ENCODE data around the gene KIF1A. TPM values are rescaled to one million over a fixed set of nuclear protein-coding genes. Genes with fewer than 3 reads are reported as not detected.

KIF1A gene
- total and polyA plus RNA-seq, 2 of the 8 experiments (the other 6 are each of a cell fraction or from before 2014, with no cell fraction given) = 61.3 to 281 TPM

DNA sequence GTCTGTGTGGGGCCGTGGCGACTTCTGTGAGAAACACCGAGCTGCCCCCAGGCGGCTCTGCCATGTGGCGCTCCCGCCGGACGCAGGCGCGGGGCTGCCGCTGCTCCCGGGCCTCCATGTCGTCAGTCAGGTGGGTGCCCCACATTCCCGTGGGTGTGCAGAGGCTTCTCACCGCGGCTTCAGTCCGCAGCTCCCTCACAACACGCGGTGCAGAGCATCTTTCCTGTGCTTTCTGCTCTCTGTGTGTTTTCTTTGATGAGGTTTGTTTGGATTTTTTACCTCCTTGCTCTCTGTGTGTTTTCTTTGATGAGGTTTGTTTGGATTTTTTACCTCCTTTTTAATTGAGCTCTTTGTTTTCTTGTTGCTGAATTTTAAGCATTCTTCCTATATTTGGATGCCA is 115.4 kb downstream of the KIF1A start (continued):
- TF ChIP-seq, protein P1, sequence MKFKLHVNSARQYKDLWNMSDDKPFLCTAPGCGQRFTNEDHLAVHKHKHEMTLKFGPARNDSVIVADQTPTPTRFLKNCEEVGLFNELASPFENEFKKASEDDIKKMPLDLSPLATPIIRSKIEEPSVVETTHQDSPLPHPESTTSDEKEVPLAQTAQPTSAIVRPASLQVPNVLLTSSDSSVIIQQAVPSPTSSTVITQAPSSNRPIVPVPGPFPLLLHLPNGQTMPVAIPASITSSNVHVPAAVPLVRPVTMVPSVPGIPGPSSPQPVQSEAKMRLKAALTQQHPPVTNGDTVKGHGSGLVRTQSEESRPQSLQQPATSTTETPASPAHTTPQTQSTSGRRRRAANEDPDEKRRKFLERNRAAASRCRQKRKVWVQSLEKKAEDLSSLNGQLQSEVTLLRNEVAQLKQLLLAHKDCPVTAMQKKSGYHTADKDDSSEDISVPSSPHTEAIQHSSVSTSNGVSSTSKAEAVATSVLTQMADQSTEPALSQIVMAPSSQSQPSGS (IDR thresholded peaks at IDR 0.05; ENCODE audit: low read length) = no peak
- TF ChIP-seq FOSL1 (IDR thresholded peaks at IDR 0.05; ENCODE audit: insufficient read depth, low read depth, low read length) (no peak), RFX5 (IDR thresholded peaks at IDR 0.05; ENCODE audit: borderline replicate concordance, low read depth, low read length) (no peak), CHD2 (IDR thresholded peaks at IDR 0.05; ENCODE audit: low read length) (no peak), PHF8 (conservative IDR thresholded peaks at IDR 0.05; ENCODE audit: low read depth, low read length) (no peak), SIRT6 (IDR thresholded peaks at IDR 0.05; ENCODE audit: low read length) (no peak), HDAC6 (IDR thresholded peaks at IDR 0.05; ENCODE audit: low read depth, low read length) (no peak)
